Coronary artery (tissue), 2 donors: Measurements from ENCODE around the gene PARP8.

Experiments used
- DNase-seq: peaks from one replicate; pipeline ENCODE4 v3.0.0-alpha.2; 2017; ENCODE audit warnings: low spot score
- H3K27ac ChIP-seq, 2 donors: fragments of 200-600 bp; sonication (generic); one replicate each; pipeline ENCODE4 v1.5.1; 2016 to 2019
- H3K4me3 ChIP-seq: fragments of 200-600 bp; sonication (generic); 2 replicates; pipeline ENCODE4 v1.5.1; 2016; ENCODE audit warnings: mild to moderate bottlenecking, moderate library complexity
- TF ChIP-seq, protein P1 (sequence below): fragments of 200-600 bp; sonication (generic); IDR thresholded peaks from one replicate; pipeline ENCODE4 v1.5.1; 2019; ENCODE audit warnings: antibody characterized with exemption

The PARP8 gene

DNA sequence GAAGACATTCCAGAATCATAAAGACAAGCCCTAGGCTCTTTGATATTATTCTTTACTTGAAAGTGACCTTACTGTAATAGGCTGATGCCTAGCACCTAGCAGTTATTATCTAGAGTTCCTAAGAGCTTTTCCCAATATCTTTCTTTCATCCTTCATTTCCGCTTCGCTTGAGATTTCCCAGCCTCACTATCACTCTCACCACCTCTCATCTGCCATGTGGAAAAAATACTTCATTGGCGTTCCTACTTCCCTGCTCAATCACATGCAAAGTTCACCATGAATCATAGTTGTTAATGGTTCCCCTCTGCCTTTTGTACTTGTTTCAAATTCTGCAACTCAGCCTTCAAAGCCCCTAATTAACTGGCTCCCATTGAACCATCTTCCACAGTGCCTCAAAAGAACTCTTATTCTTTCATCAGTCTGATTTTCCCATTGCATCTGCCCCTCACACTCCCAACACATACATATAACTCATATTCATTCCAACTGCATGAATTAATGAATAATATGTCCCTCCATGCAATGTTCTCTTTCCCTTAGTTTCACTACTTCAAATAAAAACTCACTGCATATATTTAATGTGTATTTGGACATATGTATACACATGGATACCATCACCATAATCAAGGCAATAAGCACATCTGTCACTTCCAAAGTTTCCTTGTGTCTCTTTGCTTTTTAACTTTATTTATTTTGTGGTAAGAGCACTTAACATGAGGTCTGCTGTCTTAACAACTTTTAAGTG lies 221.6 kb downstream of the PARP8 start:
- TF ChIP-seq, protein P1, sequence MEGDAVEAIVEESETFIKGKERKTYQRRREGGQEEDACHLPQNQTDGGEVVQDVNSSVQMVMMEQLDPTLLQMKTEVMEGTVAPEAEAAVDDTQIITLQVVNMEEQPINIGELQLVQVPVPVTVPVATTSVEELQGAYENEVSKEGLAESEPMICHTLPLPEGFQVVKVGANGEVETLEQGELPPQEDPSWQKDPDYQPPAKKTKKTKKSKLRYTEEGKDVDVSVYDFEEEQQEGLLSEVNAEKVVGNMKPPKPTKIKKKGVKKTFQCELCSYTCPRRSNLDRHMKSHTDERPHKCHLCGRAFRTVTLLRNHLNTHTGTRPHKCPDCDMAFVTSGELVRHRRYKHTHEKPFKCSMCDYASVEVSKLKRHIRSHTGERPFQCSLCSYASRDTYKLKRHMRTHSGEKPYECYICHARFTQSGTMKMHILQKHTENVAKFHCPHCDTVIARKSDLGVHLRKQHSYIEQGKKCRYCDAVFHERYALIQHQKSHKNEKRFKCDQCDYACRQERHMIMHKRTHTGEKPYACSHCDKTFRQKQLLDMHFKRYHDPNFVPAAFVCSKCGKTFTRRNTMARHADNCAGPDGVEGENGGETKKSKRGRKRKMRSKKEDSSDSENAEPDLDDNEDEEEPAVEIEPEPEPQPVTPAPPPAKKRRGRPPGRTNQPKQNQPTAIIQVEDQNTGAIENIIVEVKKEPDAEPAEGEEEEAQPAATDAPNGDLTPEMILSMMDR, result no peak
- H3K4me3 ChIP-seq, result no peak overlapping the region
- DNase-seq, result no peak
- H3K27ac ChIP-seq, result no peak overlapping the region

DNA sequence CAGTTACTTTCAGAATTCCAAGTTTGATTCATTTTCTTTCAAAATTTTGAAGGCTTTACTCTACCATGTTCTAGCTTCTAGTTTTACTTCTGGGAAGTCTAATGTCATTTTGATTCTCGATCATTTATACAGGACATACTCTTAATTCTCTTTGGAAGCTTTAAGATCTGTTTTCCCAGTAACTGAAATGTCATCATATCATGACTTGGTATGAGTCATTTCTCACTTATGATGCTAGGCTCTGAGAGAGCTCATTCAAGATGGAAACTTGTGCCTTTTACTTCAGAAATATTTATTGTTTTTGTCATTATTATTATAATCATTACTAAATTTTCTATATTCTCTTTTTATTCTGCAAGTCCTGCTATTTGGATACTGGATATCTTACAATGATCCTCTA lies 222.3 kb downstream of the PARP8 start:
- no peak overlapping the region for H3K4me3 ChIP-seq
- DNase-seq, result no peak
- H3K27ac ChIP-seq, result no peak overlapping the region
- TF ChIP-seq, protein P1, result no peak

GRCh38 chr5:50889790-50890189 lies 223.4 kb downstream of the PARP8 start:
- Histone ChIP-seq H3K27ac (no peak overlapping the region), H3K4me3 (no peak overlapping the region)
- DNase-seq, result no peak
- TF ChIP-seq, protein P1, result no peak
